Measurements from ENCODE around the gene ADM5. TPM values are rescaled to one million over a fixed set of nuclear protein-coding genes. Genes with fewer than 3 reads are reported as not detected.

ADM5 gene
- 0.38 and 0.49 TPM in 2 replicates for total RNA-seq

GRCh38 chr19:49689133-49690078 is at the start of gene ADM5:
TSS of gene ADM5 (plus strand) at chr19:49689594. CDS start at chr19:49689838, 244 bp downstream.

GRCh38 chr19:49640113-49640898 is 49.1 kb upstream of the ADM5 start, which contains the start of gene RRAS:
TSS of gene RRAS (minus strand) at chr19:49640143. CDS start at chr19:49640098, 45 bp downstream.

GRCh38 chr19:49641688-49642491 is 47.5 kb upstream of the ADM5 start, which contains the start of gene SCAF1:
TSS of gene SCAF1 (plus strand) at chr19:49642209. CDS start at chr19:49645027, 2,818 bp downstream.

GRCh38 chr19:49665351-49666119 is 23.9 kb upstream of the ADM5 start, which contains the start of the genes BCL2L12 and IRF3:
TSS of gene BCL2L12 (plus strand) at chr19:49665933. CDS start at chr19:49666693, 760 bp downstream.
TSS of gene IRF3 (minus strand) at chr19:49665857. CDS start at chr19:49664838, 1,019 bp downstream.

GRCh38 chr19:49677231-49677900 is 12.0 kb upstream of the ADM5 start, which contains the start of gene PRMT1:
TSS of gene PRMT1 (plus strand) at chr19:49677271. CDS start at chr19:49677281, 10 bp downstream.

GRCh38 chr19:49690656-49691242 is 1.4 kb downstream of the ADM5 start, which contains the start of gene CPT1C:
TSS of gene CPT1C (plus strand) at chr19:49691116. CDS start at chr19:49692253, 1,137 bp downstream.

Other genes with a start within 250 kb of the ADM5 start
- under 0.01 TPM in 2 replicates for gene SLC17A7, start 248.1 kb upstream of the ADM5 start, total RNA-seq
- 97.8 and 107 TPM in 2 replicates for gene PIH1D1, start 237.8 kb upstream of the ADM5 start, total RNA-seq
- gene ALDH16A1, start 236.4 kb upstream of the ADM5 start, total RNA-seq = 37.5 and 43.7 TPM in 2 replicates
- gene FLT3LG, start 215.4 kb upstream of the ADM5 start, total RNA-seq = 0.81 and 5.7 TPM in 2 replicates
- 3,557 and 5,004 TPM in 2 replicates for gene RPL13A, start 202.0 kb upstream of the ADM5 start, total RNA-seq
- gene RPS11, start 193.2 kb upstream of the ADM5 start, total RNA-seq = 3,157 and 4,504 TPM in 2 replicates
- gene FCGRT, start 176.9 kb upstream of the ADM5 start, total RNA-seq = 36.2 and 124 TPM in 2 replicates
- gene RCN3, start 161.6 kb upstream of the ADM5 start, total RNA-seq = 88.3 and 94.6 TPM in 2 replicates
- gene NOSIP, start 109.0 kb upstream of the ADM5 start, total RNA-seq = 135 and 207 TPM in 2 replicates
- 0.16 and 1.1 TPM in 2 replicates for gene PRRG2, start 108.3 kb upstream of the ADM5 start, total RNA-seq
- gene PRR12, start 98.4 kb upstream of the ADM5 start, total RNA-seq = 12.1 and 15.8 TPM in 2 replicates
- gene RRAS, start 49.5 kb upstream of the ADM5 start, total RNA-seq = 71.7 and 112 TPM in 2 replicates
- gene SCAF1, start 47.4 kb upstream of the ADM5 start, total RNA-seq = 39.8 and 41.7 TPM in 2 replicates
- 86.6 and 127 TPM in 2 replicates for gene IRF3, start 23.7 kb upstream of the ADM5 start, total RNA-seq
- 20.0 and 67.8 TPM in 2 replicates for gene BCL2L12, start 23.7 kb upstream of the ADM5 start, total RNA-seq
- gene PRMT1, start 12.3 kb upstream of the ADM5 start, total RNA-seq = 222 and 459 TPM in 2 replicates
- 4.4 and 30.8 TPM in 2 replicates for gene CPT1C, start 1.5 kb downstream of the ADM5 start, total RNA-seq
- gene TSKS, start 73.7 kb downstream of the ADM5 start, total RNA-seq = not detected in 2 replicates
- gene AP2A1, start 77.4 kb downstream of the ADM5 start, total RNA-seq = 149 and 166 TPM in 2 replicates
- gene FUZ, start 123.7 kb downstream of the ADM5 start, total RNA-seq = 22.3 and 33.6 TPM in 2 replicates
- 36.0 and 48.4 TPM in 2 replicates for gene MED25, start 128.7 kb downstream of the ADM5 start, total RNA-seq
- 106 and 159 TPM in 2 replicates for gene PTOV1, start 161.6 kb downstream of the ADM5 start, total RNA-seq
- 47.2 and 60.3 TPM in 2 replicates for gene PNKP, start 178.0 kb downstream of the ADM5 start, total RNA-seq
- gene AKT1S1, start 187.8 kb downstream of the ADM5 start, total RNA-seq = 36.3 and 38.9 TPM in 2 replicates
- gene TBC1D17, start 188.1 kb downstream of the ADM5 start, total RNA-seq = 24.3 and 39.8 TPM in 2 replicates
- 2.3 and 4.4 TPM in 2 replicates for gene IL4I1, start 207.3 kb downstream of the ADM5 start, total RNA-seq
- 9.9 and 11.8 TPM in 2 replicates for gene ATF5, start 239.6 kb downstream of the ADM5 start, total RNA-seq
- 43.6 and 92.2 TPM in 2 replicates for gene NUP62, start 239.9 kb downstream of the ADM5 start, total RNA-seq